Brain pericyte (primary cell): ENCODE results near the gene EXOC7.

ENCODE experiments used
- DNase-seq: peaks from one replicate; pipeline ENCODE4 v3.0.0-alpha.2; 2012; ENCODE audit warnings: low read depth, low spot score

Gene EXOC7

GRCh38 chr17:76040376-76040775, 63.2 kb downstream of the EXOC7 start:
- DNase-seq = no peak

- DNase-seq = no peak
These were observed 64.5 kb downstream of the EXOC7 start for GRCh38 chr17:76039121-76039520.

GRCh38 chr17:76038050-76038449, 65.5 kb downstream of the EXOC7 start:
- no peak for DNase-seq

- DNase-seq = no peak
These were observed 66.9 kb downstream of the EXOC7 start for GRCh38 chr17:76036497-76037261.

- DNase-seq = no peak
These were observed 68.9 kb downstream of the EXOC7 start for GRCh38 chr17:76034428-76035350.

- no peak for DNase-seq
These were observed 70.4 kb downstream of the EXOC7 start for GRCh38 chr17:76033139-76033538.

GRCh38 chr17:76032780-76033108, 70.8 kb downstream of the EXOC7 start:
- no peak for DNase-seq

GRCh38 chr17:76032073-76032779, 71.4 kb downstream of the EXOC7 start:
- DNase-seq = no peak
